Astrocyte (in vitro differentiated cells and primary cell): Measurements from ENCODE around the gene CCDC91.

Source experiments
- CTCF ChIP-seq: IDR thresholded peaks from 2 replicates; pipeline ENCODE4 v1.5.1; 2011; ENCODE audit warnings: low read depth, mild to moderate bottlenecking, inconsistent platforms, low read length, moderate library complexity; ENCODE audit not compliant: insufficient read depth
- EZH2 ChIP-seq: IDR thresholded peaks from 2 replicates; pipeline ENCODE4 v1.6.1; 2012; ENCODE audit warnings: mild to moderate bottlenecking, low read length, inconsistent platforms; ENCODE audit not compliant: insufficient read depth

GRCh38 chr12:28290262-28290661 is 100.0 kb downstream of the CCDC91 start:
- TF ChIP-seq EZH2, result no peak
- no peak for TF ChIP-seq CTCF
